GM19463 (cell line): ENCODE data around the gene SMIM24.

ENCODE experiments used
- ATAC-seq: cut with Tn5 transposase; IDR thresholded peaks from one replicate; pipeline ENCODE4 v1.9.1; 2021; ENCODE audit warnings: mild to moderate bottlenecking, moderate library complexity; ENCODE audit not compliant: unreplicated experiment

Gene SMIM24

GRCh38 chr19:3476830-3477229 lies 3.5 kb downstream of the SMIM24 start:
- no peak for ATAC-seq

- no peak for ATAC-seq
Observed at GRCh38 chr19:3475449-3475848, 4.9 kb downstream of the SMIM24 start.

GRCh38 chr19:3474614-3475013 lies 5.7 kb downstream of the SMIM24 start:
- no peak for ATAC-seq

- no peak for ATAC-seq
Observed at GRCh38 chr19:3474010-3474409, 6.3 kb downstream of the SMIM24 start.

- no peak for ATAC-seq
Observed at GRCh38 chr19:3471954-3472655, 8.2 kb downstream of the SMIM24 start.

GRCh38 chr19:3470500-3471128 lies 9.7 kb downstream of the SMIM24 start:
- ATAC-seq: no peak

- ATAC-seq: no peak
Observed at GRCh38 chr19:3469638-3470499, 10.5 kb downstream of the SMIM24 start.

GRCh38 chr19:3468211-3468610 lies 12.1 kb downstream of the SMIM24 start:
- ATAC-seq: no peak

GRCh38 chr19:3467437-3468198 lies 12.7 kb downstream of the SMIM24 start:
- no peak for ATAC-seq

- ATAC-seq: no peak
Observed at GRCh38 chr19:3466635-3467034, 13.7 kb downstream of the SMIM24 start.

- no peak for ATAC-seq
Observed at GRCh38 chr19:3465552-3465951, 14.8 kb downstream of the SMIM24 start.

GRCh38 chr19:3464587-3465235 lies 15.6 kb downstream of the SMIM24 start:
- ATAC-seq: no peak

GRCh38 chr19:3463714-3464586 lies 16.4 kb downstream of the SMIM24 start:
- ATAC-seq: no peak

- no peak for ATAC-seq
Observed at GRCh38 chr19:3462991-3463713, 17.2 kb downstream of the SMIM24 start.

GRCh38 chr19:3459965-3460582 lies 20.3 kb downstream of the SMIM24 start:
- ATAC-seq: no peak

GRCh38 chr19:3459089-3459881 lies 21.0 kb downstream of the SMIM24 start:
- no peak for ATAC-seq

- ATAC-seq: no peak
Observed at GRCh38 chr19:3458229-3459088, 21.9 kb downstream of the SMIM24 start.
